T47D (cell line): Measurements from ENCODE around the gene FCHSD2.

ENCODE experiments used
- DNase-seq, 2 experiments: peaks; one replicate each; pipeline versions ENCODE4 v3.0.0 to v3.0.0-alpha.2; 2011 to 2012; ENCODE audit warnings: low read depth in 1 of 2, low spot score in 1 of 2
- JUND ChIP-seq: IDR thresholded peaks from 2 replicates; pipeline ENCODE4 v1.6.1; 2012; ENCODE audit warnings: low read depth
- in situ Hi-C: cut with HindIII; loops from 2 replicates; pipeline ENCODE4 v1.10.0; 2016; ENCODE audit warnings: low sequenced_read_pairs, low pct_unique_long_range_greater_than_20kb

FCHSD2 gene

GRCh38 chr11:73152861-73153483, 10.9 kb upstream of the FCHSD2 start:
- DNase-seq, result no peak
- no peak for TF ChIP-seq JUND
- in situ Hi-C loops, result no loop called here

GRCh38 chr11:73152086-73152853, 10.2 kb upstream of the FCHSD2 start:
- in situ Hi-C loops, result no loop called here
- DNase-seq, result no peak
- no peak for TF ChIP-seq JUND

GRCh38 chr11:73151416-73151815, 9.3 kb upstream of the FCHSD2 start:
- DNase-seq, result no peak
- in situ Hi-C loops, result no loop called here
- TF ChIP-seq JUND, result no peak

- DNase-seq, result no peak
- TF ChIP-seq JUND, result no peak
- in situ Hi-C loops, result no loop called here
These were observed 7.0 kb upstream of the FCHSD2 start for GRCh38 chr11:73149105-73149504.

- DNase-seq, result no peak
- no peak for TF ChIP-seq JUND
- in situ Hi-C loops, result no loop called here
These were observed 5.9 kb upstream of the FCHSD2 start for GRCh38 chr11:73147771-73148681.

- no peak for TF ChIP-seq JUND
- no peak for DNase-seq
- in situ Hi-C loops, result no loop called here
These were observed 4.0 kb upstream of the FCHSD2 start for GRCh38 chr11:73145986-73146575.

- no peak for TF ChIP-seq JUND
- in situ Hi-C loops, result no loop called here
- DNase-seq, result peak in 1 of 2 experiments; percentile 25
These were observed 1.2 kb upstream of the FCHSD2 start for GRCh38 chr11:73143126-73143838.

GRCh38 chr11:73141309-73142127, 600 bp downstream of the FCHSD2 start:
- no peak for TF ChIP-seq JUND
- in situ Hi-C loops, result no loop called here
- peak; percentile 64 to 71 for DNase-seq

GRCh38 chr11:73141031-73141308, 1.1 kb downstream of the FCHSD2 start:
- in situ Hi-C loops, result no loop called here
- no peak for TF ChIP-seq JUND
- peak; percentile 35 to 50 for DNase-seq

- in situ Hi-C loops, result no loop called here
- DNase-seq, result peak; percentile 25 to 61
These were observed 1.7 kb downstream of the FCHSD2 start for GRCh38 chr11:73140213-73141030.

More at GRCh38 chr11:73140213-73141030, 1.7 kb downstream of the FCHSD2 start:
- TF ChIP-seq JUND, result no peak
